Measurements from ENCODE around the gene TTC39B. TPM values are rescaled to one million over a fixed set of nuclear protein-coding genes. Genes with fewer than 3 reads are reported as not detected.

TTC39B gene
- total RNA-seq: 10.9 and 13.1 TPM in 2 replicates

DNA sequence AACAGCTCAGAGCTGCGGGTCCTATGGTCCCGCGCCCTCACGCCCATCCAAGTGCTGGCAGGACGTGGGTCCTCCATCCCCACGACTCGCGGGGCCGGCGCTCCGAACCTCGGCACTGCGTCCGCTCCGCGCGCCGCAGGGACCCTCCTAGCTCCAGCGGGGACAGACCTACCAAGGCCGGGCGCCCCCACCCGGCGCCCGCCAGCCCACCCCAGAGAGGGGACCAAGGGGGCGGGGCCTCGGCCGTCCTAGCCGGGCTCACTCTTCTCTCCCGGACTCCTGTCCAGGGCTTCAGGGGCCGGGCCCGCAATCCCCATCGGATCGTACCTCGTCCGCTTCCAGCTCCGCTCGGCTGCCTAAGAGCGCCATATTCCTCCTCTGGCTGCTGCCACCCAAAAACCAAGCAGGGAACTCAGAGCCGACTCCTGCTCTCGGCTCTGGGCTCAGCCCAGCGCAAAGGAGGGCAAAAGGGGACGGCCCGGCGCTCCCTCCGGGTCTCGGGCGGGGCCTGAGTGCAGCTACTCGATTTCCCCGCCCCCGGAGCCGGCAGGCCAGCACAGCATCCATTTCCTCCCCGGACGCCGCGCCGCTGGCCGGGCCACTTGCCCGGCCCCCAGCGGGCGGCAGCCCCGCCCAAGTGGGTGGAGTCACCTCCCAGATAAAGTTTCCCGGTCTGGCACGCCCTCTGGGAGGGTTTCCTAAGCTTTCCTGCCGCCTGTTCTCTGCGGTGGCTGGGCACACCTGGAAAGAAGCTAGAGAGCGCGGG is at the start of gene TTC39B:
Gene TTC39B (minus strand): TSS at position 460 of the 766 bp plus-strand sequence. CDS start 91 bp downstream, at position 369.

Other genes starting within 250 kb of the TTC39B start
- 64.4 and 90.5 TPM in 2 replicates for gene SNAPC3, start 115.7 kb upstream of the TTC39B start, total RNA-seq
- 15.4 and 28.8 TPM in 2 replicates for gene PSIP1, start 203.8 kb upstream of the TTC39B start, total RNA-seq
- 2.4 and 2.7 TPM in 2 replicates for gene CCDC171, start 245.8 kb upstream of the TTC39B start, total RNA-seq